DMS 273 (cell line): Measurements from ENCODE around the gene SATB2.

Experiments used
- DNase-seq: peaks from one replicate; lab custom pipeline; 2025; ENCODE audit not compliant: unreplicated experiment; lab: John Stamatoyannopoulos, UW

Gene SATB2

DNA sequence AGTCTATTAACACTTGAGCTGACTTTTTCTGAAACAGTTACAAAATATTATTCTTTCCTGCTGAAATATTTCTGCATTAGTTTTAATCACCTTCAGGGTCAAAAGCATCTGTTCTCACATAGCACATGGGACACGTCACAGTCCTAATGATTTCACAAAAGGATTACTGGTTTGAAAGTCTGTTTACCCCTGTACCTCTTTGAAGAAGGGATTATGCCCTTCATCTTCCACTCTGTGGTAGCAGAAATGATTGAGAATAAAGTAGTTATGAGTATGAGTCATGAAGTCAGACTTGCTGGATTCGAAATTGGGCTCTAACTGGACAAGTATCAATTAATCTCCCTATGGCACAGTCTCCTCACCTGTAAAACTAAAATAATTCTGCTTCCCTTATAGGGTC, 121.2 kb downstream of the SATB2 start:
- DNase-seq, result no peak

DNA sequence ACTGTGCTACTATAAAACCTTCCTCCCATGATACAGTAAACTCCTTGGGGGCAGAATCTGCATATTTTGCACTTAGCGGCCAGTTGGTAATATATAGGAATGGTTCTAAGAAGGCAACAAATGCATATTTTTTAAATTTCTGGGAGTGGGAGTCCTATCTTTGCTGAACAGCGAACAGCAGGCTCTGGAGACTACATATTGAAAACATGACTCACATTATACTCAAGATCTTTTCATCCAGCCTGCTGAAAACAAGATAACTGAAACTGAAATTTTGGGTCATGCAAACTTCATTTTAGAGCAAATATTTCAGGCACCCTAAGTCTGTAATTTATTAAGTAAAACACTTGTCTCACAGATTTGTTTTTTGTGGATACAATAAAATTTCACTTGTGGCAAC, 122.2 kb downstream of the SATB2 start:
- DNase-seq, result no peak

DNA sequence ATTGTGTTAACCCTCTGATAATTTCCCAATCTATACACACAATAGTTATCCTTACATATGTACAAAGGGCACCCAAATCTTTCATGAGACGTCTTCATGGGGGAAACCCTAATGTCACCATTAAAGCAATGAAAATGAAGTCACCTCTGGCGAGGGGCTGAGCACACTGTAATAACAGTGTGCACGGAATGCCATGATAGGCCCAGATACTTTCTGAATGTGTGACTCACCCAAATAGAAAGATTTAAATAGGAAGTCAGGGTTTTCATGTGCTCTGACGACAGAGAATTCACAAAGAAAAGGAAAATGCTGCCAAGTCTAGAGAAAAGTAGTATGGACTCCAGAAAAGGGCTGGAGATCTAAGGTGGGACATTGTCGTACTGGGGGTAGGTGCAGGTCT, 128.3 kb downstream of the SATB2 start:
- DNase-seq, result no peak

DNA sequence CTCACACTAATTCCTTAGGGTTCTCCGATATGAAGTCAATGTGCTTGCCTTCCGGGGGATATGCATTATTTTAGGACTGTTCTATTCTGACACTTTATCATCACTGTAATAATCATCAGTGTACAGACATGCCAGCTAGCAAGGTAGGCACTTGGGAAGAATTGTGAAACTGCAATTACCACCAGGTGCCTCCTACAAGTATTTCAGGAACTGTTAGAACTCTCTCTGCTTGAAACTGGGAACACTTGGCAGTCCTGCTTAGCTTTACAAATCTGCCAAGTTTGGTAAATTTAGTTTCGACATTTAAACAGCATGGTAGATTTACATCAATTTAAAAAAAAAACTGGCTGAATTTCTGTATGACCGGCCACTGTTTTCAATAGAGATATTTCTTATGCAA, 128.7 kb downstream of the SATB2 start:
- no peak for DNase-seq

DNA sequence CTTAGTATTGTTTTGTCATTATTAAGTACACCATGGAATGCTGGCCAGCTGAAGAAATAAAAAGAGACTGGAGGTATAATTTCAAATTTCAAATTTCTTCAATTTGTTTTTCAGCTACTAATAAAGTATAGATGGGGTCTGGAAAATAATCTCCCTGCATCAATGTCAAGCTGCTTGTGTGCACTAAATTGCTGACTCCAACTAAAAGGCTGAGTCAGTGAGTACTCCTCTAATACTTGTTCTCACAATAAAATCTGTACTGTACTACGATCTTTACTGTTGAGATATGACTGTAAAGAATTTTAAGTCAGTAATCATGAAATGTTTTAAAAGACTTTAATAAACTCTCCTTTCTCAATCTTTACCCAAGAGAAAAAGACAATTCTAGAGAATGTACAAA, 131.9 kb downstream of the SATB2 start:
- no peak for DNase-seq

DNA sequence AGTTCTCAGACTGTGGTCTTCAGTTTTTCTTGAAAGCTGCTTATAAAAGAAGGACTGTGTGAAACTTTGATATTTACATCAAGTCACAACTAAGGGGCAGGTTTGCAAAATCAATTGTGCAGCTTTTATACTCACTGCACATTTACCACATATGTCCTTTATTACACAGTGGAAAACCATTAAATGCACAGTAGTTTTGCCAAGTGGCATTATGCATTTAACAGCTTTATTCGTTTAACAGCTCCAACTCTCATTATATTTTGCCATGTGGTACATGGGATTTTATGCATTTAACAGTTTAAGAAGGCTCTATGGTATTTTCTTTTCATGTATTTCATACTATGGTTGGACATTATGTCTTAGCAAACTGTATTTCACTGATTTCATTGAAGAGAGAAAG, 135.6 kb downstream of the SATB2 start:
- no peak for DNase-seq

DNA sequence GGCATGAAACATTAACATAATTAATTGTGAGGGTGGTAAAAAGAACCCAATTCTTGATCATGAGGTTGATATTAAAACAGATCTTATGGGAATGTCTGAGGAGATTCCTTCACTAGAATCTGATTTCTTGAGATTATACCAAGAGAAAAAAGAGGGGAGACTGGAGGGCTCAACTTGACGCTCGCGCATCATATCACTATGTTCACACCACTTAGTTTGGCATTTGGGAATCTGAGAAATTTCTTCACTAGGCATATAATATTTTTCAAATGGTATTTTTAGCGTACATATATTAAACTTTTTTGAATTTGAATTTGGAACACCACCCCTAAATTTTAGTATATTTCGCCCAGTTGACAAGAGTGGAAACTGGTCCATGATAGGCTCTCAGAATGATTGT, 140.1 kb downstream of the SATB2 start:
- no peak for DNase-seq

DNA sequence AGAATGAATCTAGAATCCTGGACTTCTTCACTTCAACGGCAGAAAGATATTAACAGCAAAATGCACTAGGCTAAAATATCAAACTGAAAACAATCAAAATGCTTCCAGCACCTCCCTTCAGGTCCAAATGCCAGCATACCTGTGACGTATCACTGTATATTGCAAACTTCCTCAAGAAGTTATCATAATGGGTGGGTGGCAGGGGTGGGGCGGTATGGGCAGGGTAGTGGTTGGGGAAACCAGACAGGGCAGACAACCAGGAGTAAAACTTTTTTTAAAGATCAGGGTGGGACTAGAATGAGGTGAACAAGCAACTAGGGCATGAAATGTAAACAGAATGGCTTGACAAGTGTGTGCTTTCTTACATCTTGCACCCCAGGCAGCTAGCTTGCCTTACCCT, 140.9 kb downstream of the SATB2 start:
- no peak for DNase-seq

DNA sequence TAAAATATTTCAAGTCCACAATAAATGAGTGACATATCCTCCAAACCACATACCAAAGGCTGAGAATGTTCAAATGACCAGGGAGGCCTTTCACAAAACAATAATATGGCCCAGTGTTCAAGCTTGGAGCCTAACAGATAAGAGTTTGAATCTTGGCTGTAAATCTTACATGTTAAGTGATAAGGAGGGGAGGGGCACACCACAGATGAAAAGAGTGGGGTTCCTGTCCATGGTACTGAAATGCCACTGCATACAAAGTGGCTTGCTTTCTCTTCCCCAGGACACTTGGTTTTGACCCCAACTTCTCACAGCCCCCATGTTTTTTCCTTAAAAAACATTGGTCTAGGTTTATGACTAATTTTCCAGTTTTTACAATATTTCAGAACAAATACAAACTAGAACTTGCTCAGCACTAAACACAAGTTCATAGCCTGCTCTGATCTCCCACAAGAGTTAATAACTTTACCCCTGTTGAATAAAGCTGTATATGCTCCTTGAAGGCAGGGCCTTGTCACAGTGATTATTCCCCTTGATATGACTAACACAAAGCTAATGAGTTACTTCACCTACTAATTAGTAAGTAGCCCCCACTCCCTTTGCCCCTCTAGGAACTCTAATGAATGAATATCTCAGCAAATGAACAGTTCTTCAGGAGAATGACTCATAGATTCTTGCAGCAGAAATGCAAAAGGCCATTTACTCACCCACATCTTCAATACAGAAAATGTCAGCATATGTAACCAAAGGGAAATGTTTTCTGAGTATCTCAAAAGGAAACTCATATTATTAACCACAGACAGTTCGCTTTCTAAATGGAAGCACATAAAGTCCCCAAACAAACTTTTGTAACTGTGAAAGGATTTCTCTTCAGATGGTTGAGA, 142.2 kb downstream of the SATB2 start:
- DNase-seq, result peak; percentile 34

DNA sequence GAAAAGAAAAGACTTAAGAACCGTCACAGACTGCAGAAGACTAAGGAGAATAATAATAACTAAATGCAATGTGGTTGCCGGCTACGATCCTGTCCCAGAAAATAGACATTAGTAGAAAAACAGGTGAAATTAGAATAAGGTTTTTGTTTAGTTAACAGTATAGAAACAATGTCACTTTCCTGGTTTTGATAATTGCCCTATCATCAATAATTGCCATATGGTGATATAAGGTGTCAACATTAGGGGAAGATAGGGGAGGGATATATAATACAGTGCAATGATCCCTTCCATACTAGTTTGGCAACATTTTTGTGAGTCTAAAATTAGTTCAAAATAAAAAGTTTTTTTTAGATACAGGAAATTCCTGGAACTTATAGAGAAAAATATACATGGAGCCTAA, 144.8 kb downstream of the SATB2 start:
- DNase-seq, result no peak

DNA sequence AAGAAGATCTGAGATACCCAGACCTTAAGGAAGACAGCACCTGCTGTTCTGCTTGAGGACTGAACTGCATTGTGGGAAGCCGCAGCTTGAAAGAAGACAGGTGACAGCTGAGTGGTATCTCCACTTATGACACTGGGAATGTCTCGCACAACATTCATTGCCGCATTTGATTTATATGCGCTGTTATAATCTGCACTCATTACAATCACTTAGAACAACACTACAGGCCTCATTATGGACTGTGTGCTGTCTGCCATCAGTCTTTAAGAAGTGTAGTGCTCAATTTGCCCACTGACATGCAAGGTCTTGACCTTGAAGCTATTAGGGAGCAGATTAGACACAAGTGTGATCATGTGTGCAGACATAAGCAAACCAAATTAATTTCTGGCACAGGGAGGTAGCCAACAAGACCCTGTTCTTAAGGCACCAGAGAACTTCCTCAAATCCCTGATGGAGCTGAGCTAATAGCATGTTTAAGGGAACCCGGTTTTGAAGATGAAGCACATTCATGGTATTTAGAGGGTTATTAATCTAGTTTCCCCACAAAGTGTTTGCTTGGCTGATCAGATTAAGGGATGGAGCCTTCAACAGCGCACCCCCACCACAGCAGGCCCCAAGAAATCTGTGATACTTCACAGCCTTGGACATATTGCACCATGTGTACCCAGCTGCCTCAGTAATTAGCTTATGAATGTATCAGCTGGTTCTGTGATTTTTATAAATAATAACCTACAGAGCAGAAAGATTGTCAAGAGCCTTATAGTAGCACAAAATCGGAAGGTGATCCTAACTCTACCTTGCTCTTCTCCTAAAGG, 146.8 kb downstream of the SATB2 start:
- DNase-seq, result peak; percentile 27

DNA sequence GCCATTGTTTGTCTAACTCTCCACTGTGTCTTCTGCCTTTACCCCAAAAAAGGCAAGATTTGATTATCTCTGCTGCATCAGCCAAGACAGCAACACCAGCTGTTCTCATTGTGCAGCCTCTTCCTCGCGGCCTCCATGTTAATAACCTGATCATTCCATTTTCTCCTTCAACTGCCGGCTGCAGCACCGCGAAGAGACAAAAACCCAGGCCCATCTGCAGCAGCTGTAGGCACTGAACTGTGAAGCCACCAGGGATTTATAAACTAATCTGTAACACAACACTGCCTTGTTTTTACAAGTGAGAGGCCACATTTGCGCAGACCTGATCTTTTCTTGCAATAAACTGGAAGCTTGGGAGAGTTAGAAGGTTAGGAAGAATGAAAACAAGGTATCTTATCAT, 147.8 kb downstream of the SATB2 start:
- peak; percentile 87 for DNase-seq

DNA sequence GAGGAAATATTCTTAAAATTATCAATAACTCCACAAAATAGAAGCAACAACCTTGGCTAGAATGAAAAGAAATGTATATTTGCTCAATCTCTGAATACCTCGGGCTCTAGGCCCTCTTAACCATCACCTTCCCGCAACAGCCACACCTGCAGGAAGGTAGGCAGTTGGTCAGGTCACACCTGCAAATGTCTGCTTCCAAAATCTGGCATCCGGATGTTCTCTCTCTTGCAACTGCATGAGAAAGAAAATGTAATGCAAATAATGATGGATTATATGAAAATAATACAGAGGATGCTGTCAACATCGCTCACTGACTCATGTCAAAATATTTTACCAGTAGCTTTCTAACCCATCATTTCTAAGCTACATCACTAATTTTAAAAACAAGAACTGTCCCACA, 148.3 kb downstream of the SATB2 start:
- no peak for DNase-seq

DNA sequence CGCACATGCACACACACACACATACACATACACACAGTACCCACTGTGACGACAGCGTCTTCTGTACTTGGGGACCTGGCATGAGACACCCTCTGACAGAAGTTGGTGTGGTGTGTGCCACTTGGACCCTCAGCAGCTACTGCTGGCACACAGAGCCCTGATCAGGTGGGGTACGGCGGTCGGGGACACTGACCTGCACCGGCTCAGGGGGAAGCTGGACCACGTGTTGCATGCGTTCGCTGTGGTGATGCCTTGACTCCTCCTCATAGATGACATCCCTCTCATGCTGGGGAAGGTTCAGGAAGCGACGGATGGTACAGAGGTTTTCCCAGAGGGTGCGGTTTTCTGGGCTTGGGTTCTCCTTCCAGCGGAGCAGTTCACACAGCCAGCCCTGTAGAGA, 149.2 kb downstream of the SATB2 start:
- no peak for DNase-seq

DNA sequence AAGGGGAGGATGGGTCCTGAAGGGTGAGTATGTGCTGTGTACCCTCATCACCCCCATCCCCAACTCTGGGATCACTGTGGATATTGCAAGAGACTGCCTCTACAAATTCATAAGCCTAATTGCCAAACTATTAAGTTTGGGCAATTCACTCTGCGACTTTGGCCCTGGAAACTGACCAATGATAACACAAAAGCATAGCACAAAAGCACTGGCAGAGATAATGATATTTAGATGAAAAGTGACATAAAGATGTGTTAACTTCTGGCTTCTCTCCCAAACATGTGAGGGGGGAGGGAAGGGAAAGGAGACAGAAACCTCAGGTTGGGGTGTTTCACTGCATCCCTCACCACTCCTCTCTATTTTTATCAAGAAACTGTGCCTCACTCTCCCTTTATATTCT, 150.3 kb downstream of the SATB2 start:
- no peak for DNase-seq

DNA sequence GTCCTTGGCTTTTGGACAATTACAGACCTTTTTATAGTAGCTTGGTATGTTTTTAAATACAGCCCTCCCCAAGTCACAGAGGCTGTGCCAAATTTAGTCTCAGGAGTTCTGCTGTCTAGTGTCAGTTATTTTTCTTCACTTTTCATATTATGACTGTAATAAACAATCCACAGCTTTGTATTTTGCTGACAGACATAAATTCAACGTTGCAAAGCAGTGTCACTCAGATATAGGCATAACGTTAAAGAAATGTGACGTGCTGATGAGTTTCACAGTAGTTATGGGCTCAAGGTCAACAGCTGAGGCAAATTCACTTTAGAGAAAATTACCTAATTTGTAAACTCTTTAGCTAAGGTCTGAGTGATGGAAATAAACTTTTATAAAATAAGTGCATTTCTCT, 151.6 kb downstream of the SATB2 start:
- no peak for DNase-seq

DNA sequence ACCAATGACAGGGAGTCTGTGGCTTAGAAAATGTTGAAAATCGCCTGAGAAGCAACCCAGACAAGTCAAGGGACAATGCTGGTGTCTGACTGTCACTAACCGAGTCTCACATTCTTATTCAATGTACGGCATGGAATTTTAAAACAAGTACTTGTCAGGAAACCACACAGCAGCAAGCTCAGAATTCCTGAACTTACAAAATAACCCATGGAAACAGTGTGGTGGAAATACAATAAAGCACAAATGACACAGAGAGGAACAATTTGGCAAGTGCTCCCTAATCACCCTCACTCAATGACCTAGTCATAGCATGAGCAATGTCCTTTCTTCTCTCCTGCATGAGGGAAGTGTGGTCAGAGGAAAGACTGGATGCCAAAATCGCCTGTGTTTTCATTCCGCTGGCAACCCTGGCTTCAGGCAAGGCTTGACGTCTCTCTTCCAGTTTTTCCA, 154.0 kb downstream of the SATB2 start:
- DNase-seq, result no peak

DNA sequence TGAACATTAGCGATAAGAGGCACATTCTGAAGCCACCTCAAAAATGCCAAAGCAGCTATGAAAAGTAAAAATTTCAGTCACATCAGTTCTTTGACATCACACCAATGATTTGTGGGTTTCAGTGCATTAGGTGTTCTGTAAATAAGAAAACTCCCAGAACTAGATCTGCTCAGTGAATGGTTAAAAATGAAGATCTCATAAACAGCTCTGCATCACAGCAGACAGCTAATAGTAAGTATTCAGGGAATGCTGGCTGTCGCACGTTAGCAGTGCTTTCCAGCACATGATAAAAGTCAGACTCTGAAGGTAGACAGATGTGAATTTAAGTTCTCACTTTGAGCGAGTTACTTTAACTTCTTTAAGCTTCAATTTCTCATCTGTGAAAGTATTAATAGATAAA, 154.9 kb downstream of the SATB2 start:
- no peak for DNase-seq

DNA sequence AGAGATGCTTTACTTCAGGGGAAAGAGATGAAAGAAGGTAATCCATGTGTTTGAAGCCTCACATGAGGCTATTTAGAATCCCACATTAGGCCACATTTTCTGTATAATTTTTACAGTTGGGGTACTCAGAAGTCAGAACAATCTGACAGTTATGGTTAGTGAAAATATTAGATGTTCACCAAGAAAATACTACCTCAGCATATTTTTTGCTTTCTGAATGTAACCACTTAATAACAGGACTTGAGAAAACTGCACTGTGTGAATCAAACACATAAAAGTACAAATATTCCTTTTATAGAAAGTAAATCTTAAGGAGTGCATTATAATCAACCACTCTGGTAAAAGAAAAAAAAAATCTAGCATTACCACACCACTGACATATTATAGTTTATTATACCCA, 169.3 kb downstream of the SATB2 start:
- no peak for DNase-seq

DNA sequence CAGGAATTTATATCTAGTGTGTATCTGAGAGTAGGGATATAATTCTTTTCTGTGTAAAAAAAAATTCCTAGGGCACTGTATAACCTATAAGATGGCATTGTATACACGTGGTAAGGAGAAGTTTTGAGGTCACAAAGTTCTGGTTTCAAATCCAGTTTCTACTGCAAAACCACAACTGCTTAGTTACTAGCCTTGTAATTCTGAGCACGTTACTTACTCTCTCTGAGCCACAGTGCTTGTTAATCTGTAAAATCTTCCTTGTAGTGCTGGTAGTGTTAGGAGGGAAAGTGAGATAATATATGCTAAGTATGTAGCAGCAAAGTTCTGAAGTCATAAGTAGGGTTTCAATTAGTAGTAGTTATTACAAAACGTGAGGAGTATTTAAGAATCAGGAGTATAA, 175.4 kb downstream of the SATB2 start:
- DNase-seq, result no peak

DNA sequence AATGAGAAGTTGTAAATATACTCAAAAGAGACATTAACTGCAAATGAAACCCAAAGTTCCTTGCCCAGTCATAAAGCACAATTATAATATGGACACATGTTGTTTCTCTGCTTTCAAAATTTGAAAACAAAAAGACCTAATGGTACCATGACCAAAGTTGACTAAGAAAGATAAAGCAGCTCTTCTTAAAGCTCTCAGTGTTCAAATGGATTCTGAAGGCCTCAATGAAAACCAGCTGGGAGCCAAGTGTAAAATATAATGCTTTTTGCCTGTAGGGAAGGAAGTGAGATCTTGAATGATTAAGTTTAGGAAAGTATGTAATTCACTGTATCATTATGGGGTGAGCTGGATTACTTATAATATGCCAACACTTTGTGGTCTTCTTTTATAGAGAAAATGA, 178.6 kb downstream of the SATB2 start:
- DNase-seq, result no peak

DNA sequence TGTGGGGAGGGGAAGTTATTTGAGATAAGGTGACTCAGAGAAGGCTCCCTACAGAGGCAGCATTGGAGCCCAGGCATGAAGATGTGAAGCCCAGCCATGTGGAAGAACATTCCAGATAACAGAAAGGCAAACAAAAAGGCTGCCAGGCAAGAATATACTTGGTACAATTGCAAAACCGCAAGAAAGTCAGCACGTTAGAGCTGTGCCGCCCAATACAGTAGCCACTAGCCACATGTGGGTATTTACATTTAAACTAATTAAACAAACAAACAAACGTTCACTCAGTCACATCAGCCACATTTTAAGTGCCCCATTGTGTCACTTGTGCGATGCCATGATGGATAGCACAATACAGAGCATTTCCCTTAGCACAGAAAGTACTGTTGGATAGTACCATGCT, 179.6 kb downstream of the SATB2 start:
- no peak for DNase-seq
